ENCODE data around the gene TSPAN3. TPM values are rescaled to one million over a fixed set of nuclear protein-coding genes. Genes with fewer than 3 reads are reported as not detected.

The TSPAN3 gene
- total RNA-seq, 1 donor from 2014 or later, result 259 TPM

GRCh38 chr15:77015646-77016320 lies 55.1 kb downstream of the TSPAN3 start:
- Mint-ChIP-seq H3K9me3 (no peaks in the 10 kb centered on the region), H3K27ac (ENCODE audit: unreplicated experiment) (no peak overlapping the region), H3K36me3 (ENCODE audit: low read depth) (no peaks in the 10 kb centered on the region), H3K27me3 (ENCODE audit: low read depth) (no peaks in the 10 kb centered on the region), H3K4me1 (no peaks in the 10 kb centered on the region), H3K4me3 (no peak overlapping the region)
- no peak for TF ChIP-seq CTCF (conservative IDR thresholded peaks at IDR 0.05)
- DNase-seq (ENCODE audit: low read depth, low spot score), result no peak

GRCh38 chr15:77014132-77015081 lies 56.5 kb downstream of the TSPAN3 start:
- H3K36me3 Mint-ChIP-seq (ENCODE audit: low read depth), result no peaks in the 10 kb centered on the region
- TF ChIP-seq CTCF (conservative IDR thresholded peaks at IDR 0.05), result no peak
- no peaks in the 10 kb centered on the region for H3K4me1 Mint-ChIP-seq
- no peaks in the 10 kb centered on the region for H3K27me3 Mint-ChIP-seq (ENCODE audit: low read depth)
- no peak overlapping the region for H3K4me3 Mint-ChIP-seq
- H3K9me3 Mint-ChIP-seq, result no peaks in the 10 kb centered on the region
- DNase-seq (ENCODE audit: low read depth, low spot score), result no peak
- H3K27ac Mint-ChIP-seq (ENCODE audit: unreplicated experiment), result no peak overlapping the region

GRCh38 chr15:77013776-77014131 lies 57.2 kb downstream of the TSPAN3 start:
- Mint-ChIP-seq H3K4me3 (no peak overlapping the region), H3K4me1 (no peaks in the 10 kb centered on the region)
- DNase-seq (ENCODE audit: low read depth, low spot score), result no peak

GRCh38 chr15:77012868-77013267 lies 58.0 kb downstream of the TSPAN3 start:
- no peak for DNase-seq (ENCODE audit: low read depth, low spot score)
- H3K4me3 Mint-ChIP-seq, result no peak overlapping the region
- H3K27ac Mint-ChIP-seq (ENCODE audit: unreplicated experiment), result no peak overlapping the region
- no peaks in the 10 kb centered on the region for H3K9me3 Mint-ChIP-seq
- H3K4me1 Mint-ChIP-seq, result no peaks in the 10 kb centered on the region
- no peak for TF ChIP-seq CTCF (conservative IDR thresholded peaks at IDR 0.05)
- H3K36me3 Mint-ChIP-seq (ENCODE audit: low read depth), result no peaks in the 10 kb centered on the region
- H3K27me3 Mint-ChIP-seq (ENCODE audit: low read depth), result no peaks in the 10 kb centered on the region

More at GRCh38 chr15:77013776-77014131, 57.2 kb downstream of the TSPAN3 start:
- no peak overlapping the region for H3K27ac Mint-ChIP-seq (ENCODE audit: unreplicated experiment)
- H3K9me3 Mint-ChIP-seq, result no peaks in the 10 kb centered on the region
- no peak for TF ChIP-seq CTCF (conservative IDR thresholded peaks at IDR 0.05)
- no peaks in the 10 kb centered on the region for H3K36me3 Mint-ChIP-seq (ENCODE audit: low read depth)
- H3K27me3 Mint-ChIP-seq (ENCODE audit: low read depth), result no peaks in the 10 kb centered on the region

- no peak for TF ChIP-seq CTCF (conservative IDR thresholded peaks at IDR 0.05)
- no peak for DNase-seq (ENCODE audit: low read depth, low spot score)
- H3K27ac Mint-ChIP-seq (ENCODE audit: unreplicated experiment), result no peak overlapping the region
- no peaks in the 10 kb centered on the region for H3K4me1 Mint-ChIP-seq
- no peaks in the 10 kb centered on the region for H3K36me3 Mint-ChIP-seq (ENCODE audit: low read depth)
- H3K9me3 Mint-ChIP-seq, result no peaks in the 10 kb centered on the region
- no peak overlapping the region for H3K4me3 Mint-ChIP-seq
- H3K27me3 Mint-ChIP-seq (ENCODE audit: low read depth), result no peaks in the 10 kb centered on the region
Measured at GRCh38 chr15:77012117-77012712, 58.7 kb downstream of the TSPAN3 start.
